Trophoblast cell (in vitro differentiated cells and primary cell): Measurements from ENCODE around the gene LYL1.

ENCODE experiments used
- DNase-seq, 2 donors: peaks; one replicate each; pipeline ENCODE4 v3.0.0-alpha.2; 2016
- H2AFZ ChIP-seq: 2 replicates; pipeline ENCODE4 v1.6.1; 2013; ENCODE audit warnings: low read length, moderate library complexity, mild to moderate bottlenecking; ENCODE audit not compliant: insufficient read depth, poor library complexity
- H2AK5ac ChIP-seq: 2 replicates; pipeline ENCODE4 v1.6.1; 2013; ENCODE audit warnings: mild to moderate bottlenecking, low read length
- H2BK120ac ChIP-seq: 2 replicates; pipeline ENCODE4 v1.6.1; 2013; ENCODE audit warnings: low read length, mild to moderate bottlenecking, moderate library complexity; ENCODE audit not compliant: insufficient read depth, poor library complexity
- H2BK12ac ChIP-seq: 2 replicates; pipeline ENCODE4 v1.6.1; 2013; ENCODE audit warnings: mild to moderate bottlenecking, low read length, moderate library complexity
- H2BK5ac ChIP-seq: 2 replicates; pipeline ENCODE4 v1.6.1; 2013; ENCODE audit warnings: low read length, low read depth, moderate library complexity, mild to moderate bottlenecking; ENCODE audit not compliant: poor library complexity
- H3K14ac ChIP-seq: 2 replicates; pipeline ENCODE4 v1.6.1; 2013; ENCODE audit warnings: mild to moderate bottlenecking, low read length
- H3K18ac ChIP-seq: 2 replicates; pipeline ENCODE4 v1.6.1; 2013; ENCODE audit warnings: mild to moderate bottlenecking, low read length
- H3K23ac ChIP-seq: 2 replicates; pipeline ENCODE4 v1.6.1; 2013; ENCODE audit warnings: low read length
- H3K27ac ChIP-seq: 2 replicates; pipeline ENCODE4 v1.5.1; 2013; ENCODE audit warnings: low read depth, mild to moderate bottlenecking, inconsistent platforms, low read length, moderate library complexity
- H3K27me3 ChIP-seq: 2 replicates; pipeline ENCODE4 v1.6.1; 2013; ENCODE audit warnings: inconsistent platforms, mild to moderate bottlenecking, low read length, moderate library complexity; ENCODE audit not compliant: insufficient read depth
- H3K36me3 ChIP-seq, 2 experiments: 1 replicate in 1 of 2; 2 replicates in 1 of 2; pipeline ENCODE4 v1.6.1; 2013; ENCODE audit warnings: low read length in 2 of 2, mild to moderate bottlenecking in 2 of 2, moderate library complexity in 1 of 2; ENCODE audit not compliant: insufficient read depth in 2 of 2, control insufficient read depth in 1 of 2
- H3K4ac ChIP-seq: 2 replicates; pipeline ENCODE4 v1.6.1; 2013; ENCODE audit warnings: low read depth, mild to moderate bottlenecking, low read length, moderate library complexity
- H3K4me1 ChIP-seq, 2 experiments: 1 replicate in 1 of 2; 2 replicates in 1 of 2; pipeline ENCODE4 v1.6.1; 2013; ENCODE audit warnings: low read length in 2 of 2, mild to moderate bottlenecking in 2 of 2, moderate library complexity in 1 of 2; ENCODE audit not compliant: insufficient read depth in 2 of 2, control insufficient read depth in 1 of 2
- H3K4me2 ChIP-seq: 2 replicates; pipeline ENCODE4 v1.6.1; 2013; ENCODE audit warnings: inconsistent platforms, mild to moderate bottlenecking, low read length, moderate library complexity
- H3K4me3 ChIP-seq: 2 replicates; pipeline ENCODE4 v1.5.1; 2013; ENCODE audit warnings: mild to moderate bottlenecking, low read depth, low read length, inconsistent platforms
- H3K79me1 ChIP-seq: one replicate; pipeline ENCODE4 v1.6.1; 2013; ENCODE audit warnings: low read length
- H3K79me2 ChIP-seq: 2 replicates; pipeline ENCODE4 v1.6.1; 2013; ENCODE audit warnings: low read length, mild to moderate bottlenecking; ENCODE audit not compliant: control insufficient read depth, insufficient read depth, poor library complexity
- H3K9ac ChIP-seq: 2 replicates; pipeline ENCODE4 v1.6.1; 2013; ENCODE audit warnings: mild to moderate bottlenecking, low read length
- H3K9me3 ChIP-seq: 2 replicates; pipeline ENCODE4 v1.6.1; 2013; ENCODE audit warnings: low read depth, mild to moderate bottlenecking, control low read depth, inconsistent platforms, low read length; ENCODE audit not compliant: insufficient read depth
- H4K12ac ChIP-seq: 2 replicates; pipeline ENCODE4 v1.6.1; 2013; ENCODE audit warnings: low read depth, mild to moderate bottlenecking, low read length, moderate library complexity
- H4K8ac ChIP-seq: 2 replicates; pipeline ENCODE4 v1.6.1; 2013; ENCODE audit warnings: low read depth, mild to moderate bottlenecking, low read length, moderate library complexity
- H4K91ac ChIP-seq: one replicate; pipeline ENCODE4 v1.6.1; 2013; ENCODE audit warnings: low read depth, mild to moderate bottlenecking, low read length, moderate library complexity
- WGBS: extraction: QIAGEN DNeasy Blood & Tissue Kit; methylation state at CpG from one replicate; pipeline ENCODE4 v1.1.7; 2013; ENCODE audit warnings: missing lambda C conversion rate; ENCODE audit not compliant: insufficient read length, insufficient coverage; ENCODE audit errors: extremely low coverage; 5-methylcytosine and 5-hydroxymethylcytosine counted together

Gene LYL1

GRCh38 chr19:13089139-13089856, 13.4 kb downstream of the LYL1 start:
- H2BK12ac ChIP-seq = no peak overlapping the region
- H3K9me3 ChIP-seq = peaks cover 2% of the 10 kb centered on the region
- no peak overlapping the region for H3K4ac ChIP-seq
- H3K14ac ChIP-seq = no peak overlapping the region
- no peak overlapping the region for H3K9ac ChIP-seq
- peaks cover 13% of the 10 kb centered on the region for H3K27me3 ChIP-seq
- no peak overlapping the region for H3K18ac ChIP-seq
- H4K12ac ChIP-seq = no peak overlapping the region
- H2AFZ ChIP-seq = no peak overlapping the region
- no peaks in the 10 kb centered on the region for H3K4me1 ChIP-seq
- H2AK5ac ChIP-seq = no peak overlapping the region
- H3K79me2 ChIP-seq = no peaks in the 10 kb centered on the region
- H3K36me3 ChIP-seq = no peaks in the 10 kb centered on the region
- no peak overlapping the region for H2BK120ac ChIP-seq
- no peak overlapping the region for H4K91ac ChIP-seq
- H3K4me2 ChIP-seq = no peak overlapping the region
- no peak overlapping the region for H3K4me3 ChIP-seq
- H4K8ac ChIP-seq = no peak overlapping the region
- no peaks in the 10 kb centered on the region for H3K79me1 ChIP-seq
- no CpG with 5 or more reads among the region's 5 CpGs for WGBS
- H3K27ac ChIP-seq = no peak overlapping the region
- no peak overlapping the region for H3K23ac ChIP-seq
- H2BK5ac ChIP-seq = no peak overlapping the region
- no peak for DNase-seq

- no peaks in the 10 kb centered on the region for H3K79me1 ChIP-seq
- no peak for DNase-seq
- H4K91ac ChIP-seq = no peak overlapping the region
- H2AFZ ChIP-seq = no peak overlapping the region
- H3K18ac ChIP-seq = no peak overlapping the region
- H3K27ac ChIP-seq = no peak overlapping the region
- no peak overlapping the region for H3K9ac ChIP-seq
- no peak overlapping the region for H4K8ac ChIP-seq
- no peaks in the 10 kb centered on the region for H3K4me1 ChIP-seq
- no peak overlapping the region for H2BK12ac ChIP-seq
- no peak overlapping the region for H2BK120ac ChIP-seq
- no peak overlapping the region for H3K4me3 ChIP-seq
- no peaks in the 10 kb centered on the region for H3K9me3 ChIP-seq
- no peak overlapping the region for H3K4ac ChIP-seq
- H3K36me3 ChIP-seq = no peaks in the 10 kb centered on the region
- no peak overlapping the region for H4K12ac ChIP-seq
- no peak overlapping the region for H3K4me2 ChIP-seq
- H3K23ac ChIP-seq = no peak overlapping the region
- H2AK5ac ChIP-seq = no peak overlapping the region
- WGBS = no CpG with 5 or more reads among the region's 37 CpGs
- no peak overlapping the region for H3K14ac ChIP-seq
- no peak overlapping the region for H2BK5ac ChIP-seq
- peaks cover 12% of the 10 kb centered on the region for H3K27me3 ChIP-seq
- no peaks in the 10 kb centered on the region for H3K79me2 ChIP-seq
These were observed 14.7 kb downstream of the LYL1 start for GRCh38 chr19:13087795-13088537.

GRCh38 chr19:13087295-13087694, 15.4 kb downstream of the LYL1 start:
- H4K12ac ChIP-seq = no peak overlapping the region
- no peak overlapping the region for H4K91ac ChIP-seq
- H3K79me1 ChIP-seq = no peaks in the 10 kb centered on the region
- no peak overlapping the region for H2BK12ac ChIP-seq
- no peaks in the 10 kb centered on the region for H3K79me2 ChIP-seq
- no peak overlapping the region for H3K4me2 ChIP-seq
- no peaks in the 10 kb centered on the region for H3K9me3 ChIP-seq
- no CpG with 5 or more reads among the region's 12 CpGs for WGBS
- H2AK5ac ChIP-seq = no peak overlapping the region
- H3K27me3 ChIP-seq = peaks cover 12% of the 10 kb centered on the region
- H3K18ac ChIP-seq = no peak overlapping the region
- no peak overlapping the region for H2BK5ac ChIP-seq
- H3K23ac ChIP-seq = no peak overlapping the region
- no peak for DNase-seq
- no peak overlapping the region for H3K27ac ChIP-seq
- H3K14ac ChIP-seq = no peak overlapping the region
- no peak overlapping the region for H3K9ac ChIP-seq
- H2AFZ ChIP-seq = no peak overlapping the region
- no peak overlapping the region for H4K8ac ChIP-seq
- H3K4ac ChIP-seq = no peak overlapping the region
- H3K36me3 ChIP-seq = no peaks in the 10 kb centered on the region
- H2BK120ac ChIP-seq = no peak overlapping the region
- no peaks in the 10 kb centered on the region for H3K4me1 ChIP-seq
- H3K4me3 ChIP-seq = no peak overlapping the region

GRCh38 chr19:13086341-13086740, 16.3 kb downstream of the LYL1 start:
- no peak overlapping the region for H3K4me2 ChIP-seq
- no peak overlapping the region for H2BK12ac ChIP-seq
- H4K8ac ChIP-seq = no peak overlapping the region
- no peak overlapping the region for H2BK120ac ChIP-seq
- no peak overlapping the region for H2BK5ac ChIP-seq
- no peak overlapping the region for H3K14ac ChIP-seq
- no peaks in the 10 kb centered on the region for H3K79me2 ChIP-seq
- no peaks in the 10 kb centered on the region for H3K4me1 ChIP-seq
- no peak overlapping the region for H3K9ac ChIP-seq
- H3K4me3 ChIP-seq = no peak overlapping the region
- no peak overlapping the region for H2AK5ac ChIP-seq
- H4K12ac ChIP-seq = no peak overlapping the region
- H3K27ac ChIP-seq = no peak overlapping the region
- H3K27me3 ChIP-seq = peaks cover 7% of the 10 kb centered on the region
- WGBS = no CpG with 5 or more reads among the region's 2 CpGs
- H2AFZ ChIP-seq = no peak overlapping the region
- H3K4ac ChIP-seq = no peak overlapping the region
- H3K36me3 ChIP-seq = no peaks in the 10 kb centered on the region
- DNase-seq = no peak
- H3K23ac ChIP-seq = no peak overlapping the region
- H3K79me1 ChIP-seq = no peaks in the 10 kb centered on the region
- H3K9me3 ChIP-seq = no peaks in the 10 kb centered on the region
- H4K91ac ChIP-seq = no peak overlapping the region
- H3K18ac ChIP-seq = no peak overlapping the region
